HCT116 (cell line): ENCODE results near the gene MBD3. TPM values are rescaled to one million over a fixed set of nuclear protein-coding genes. Genes with fewer than 3 reads are reported as not detected.

ENCODE experiments used
- ATAC-seq: fragments of 200-7000 bp; cut with Tn5 transposase; 2 replicates; pipeline ENCODE4 v1.9.1; 2020; ENCODE audit warnings: mild to moderate bottlenecking, moderate library complexity
- BruUV-seq: library from RNA; stranded (reverse); fragments of 400-500 nt; replicated peaks from 2 replicates; lab custom pipeline; 2021; lab: Mats Ljungman, UMichigan
- CTCF ChIA-PET: fragments of 300-600 bp; sonication (Branson Sonifier 250); formaldehyde crosslinking; loops from one replicate; lab custom pipeline; 2021; ENCODE audit warnings: antibody characterized with exemption; lab: Charles Lee
- POLR2A ChIA-PET: fragments of 300-600, 350-600 bp; sonication (Branson Sonifier 250); formaldehyde crosslinking; loops from one replicate; lab custom pipeline; 2021; ENCODE audit warnings: antibody characterized with exemption; lab: Charles Lee
- RAD21 ChIA-PET, 2 experiments: fragments of 300-600 bp; sonication (Branson Sonifier 250); formaldehyde crosslinking; loops; one replicate each; lab custom pipeline; 2023; ENCODE audit warnings: low total read pairs in 2 of 2; ENCODE audit not compliant: uncharacterized antibody in 2 of 2, unreplicated experiment in 2 of 2, low non-redundant PET in 1 of 2; lab: Charles Lee
- DNase-seq: peaks from one replicate; pipeline ENCODE4 v3.0.0-alpha.2; 2010; ENCODE audit warnings: low read depth, low spot score
- H2AFZ ChIP-seq: fragments of 200-600 bp; shearing (Covaris generic), sonication (generic); 2 replicates; pipeline ENCODE4 v1.6.1; 2017; ENCODE audit warnings: low read depth, mixed run types, mixed read lengths, antibody characterized with exemption, low read length; ENCODE audit not compliant: poor library complexity, severe bottlenecking
- H3K27ac ChIP-seq: 2 replicates; pipeline ENCODE4 v1.5.1; 2012; ENCODE audit warnings: low read depth, low read length
- H3K27me3 ChIP-seq: fragments of 200-600 bp; sonication (generic); 2 replicates; pipeline ENCODE4 v1.6.1; 2016; ENCODE audit warnings: mixed run types, low read length, mixed read lengths; ENCODE audit not compliant: insufficient read depth
- H3K36me3 ChIP-seq, 2 experiments: fragments of 200-500 bp in 1 of 2; fragments of 200-600 bp in 1 of 2; sonication (Bioruptor generic) in 1 of 2; sonication (generic) in 1 of 2; 2 replicates each; pipeline versions ENCODE4 v1.5.1 to v1.6.1; 2014 to 2016; ENCODE audit warnings: low read length in 2 of 2, inconsistent platforms in 1 of 2, mixed read lengths in 1 of 2, mixed run types in 1 of 2; ENCODE audit not compliant: insufficient read depth in 2 of 2, control insufficient read depth in 1 of 2
- H3K4me1 ChIP-seq, 2 experiments: fragments of 200-600 bp in 1 of 2; sonication (generic) in 1 of 2; 2 replicates each; pipeline versions ENCODE4 v1.5.1 to v1.6.1; 2012 to 2017; ENCODE audit warnings: low read length in 2 of 2, inconsistent platforms in 1 of 2, mild to moderate bottlenecking in 1 of 2, mixed read lengths in 1 of 2, mixed run types in 1 of 2, moderate library complexity in 1 of 2; ENCODE audit not compliant: insufficient read depth in 2 of 2, control insufficient read depth in 1 of 2
- H3K4me2 ChIP-seq: fragments of 200-600 bp; sonication (generic); 2 replicates; pipeline ENCODE4 v1.6.1; 2017; ENCODE audit warnings: mixed run types, low read length, mixed read lengths
- H3K4me3 ChIP-seq, 2 experiments: fragments of 200-600 bp in 1 of 2; sonication (generic) in 1 of 2; replicated peaks in 1 of 2; 2 replicates each; pipeline ENCODE4 v1.5.1; 2011 to 2016; ENCODE audit warnings: low read length in 2 of 2, control low read depth in 1 of 2, low read depth in 1 of 2, mild to moderate bottlenecking in 1 of 2, mixed read lengths in 1 of 2, mixed run types in 1 of 2
- H3K79me2 ChIP-seq: fragments of 200-600 bp; sonication (generic); 2 replicates; pipeline ENCODE4 v1.6.1; 2017; ENCODE audit warnings: mild to moderate bottlenecking, mixed run types, low read length, moderate library complexity, mixed read lengths; ENCODE audit not compliant: insufficient read depth
- H3K9ac ChIP-seq: fragments of 200-600 bp; sonication (generic); 2 replicates; pipeline ENCODE4 v1.6.1; 2016; ENCODE audit warnings: low read length, mixed read lengths
- H3K9me2 ChIP-seq: fragments of 200-600 bp; sonication (generic), shearing (Covaris generic); 2 replicates; pipeline ENCODE4 v1.6.1; 2017; ENCODE audit warnings: mixed run types, mild to moderate bottlenecking, moderate library complexity; ENCODE audit not compliant: insufficient read depth
- H3K9me3 ChIP-seq, 2 experiments: fragments of 200-500 bp in 1 of 2; fragments of 200-600 bp in 1 of 2; sonication (Bioruptor generic) in 1 of 2; sonication (generic) in 1 of 2; 2 replicates each; pipeline ENCODE4 v1.6.1; 2014 to 2017; ENCODE audit warnings: low read length in 2 of 2, mixed read lengths in 2 of 2, inconsistent platforms in 1 of 2, low read depth in 1 of 2, mild to moderate bottlenecking in 1 of 2, mixed run types in 1 of 2, moderate library complexity in 1 of 2; ENCODE audit not compliant: control insufficient read depth in 1 of 2, insufficient read depth in 1 of 2
- H4K20me1 ChIP-seq: fragments of 200-600 bp; sonication (generic), shearing (Covaris generic); 2 replicates; pipeline ENCODE4 v1.6.1; 2017; ENCODE audit warnings: mixed run types, mild to moderate bottlenecking, moderate library complexity; ENCODE audit not compliant: insufficient read depth
- CEBPB ChIP-seq: IDR thresholded peaks from 2 replicates; pipeline ENCODE4 v1.6.1; 2012; ENCODE audit warnings: low read depth
- EGR1 ChIP-seq: IDR thresholded peaks from 2 replicates; pipeline ENCODE4 v1.6.1; 2012; ENCODE audit warnings: low read depth
- EZH2 ChIP-seq: fragments of 200-600 bp; sonication (generic); IDR thresholded peaks from 2 replicates; pipeline ENCODE4 v1.6.1; 2017; ENCODE audit warnings: antibody characterized with exemption, mixed run types
- POLR2A ChIP-seq: IDR thresholded peaks from 2 replicates; pipeline ENCODE4 v1.7.0; 2011; ENCODE audit warnings: borderline replicate concordance; ENCODE audit not compliant: insufficient read depth, insufficient read length; ENCODE audit errors: extremely low read depth
- POLR2AphosphoS5 ChIP-seq: IDR thresholded peaks from 2 replicates; pipeline ENCODE4 v1.6.1; 2011; ENCODE audit warnings: mild to moderate bottlenecking, low read depth, low read length, moderate library complexity
- RAD21 ChIP-seq: IDR thresholded peaks from 2 replicates; pipeline ENCODE4 v1.6.1; 2012; ENCODE audit warnings: low read depth, mild to moderate bottlenecking
- SP1 ChIP-seq: IDR thresholded peaks from 2 replicates; pipeline ENCODE4 v1.6.1; 2012; ENCODE audit warnings: low read depth
- intact Hi-C: fragments of 100-400 bp; cut with micrococcal nuclease; formaldehyde crosslinking; loops from 2 replicates; pipeline ENCODE4 v1.10.0; 2022
- total RNA-seq: library from RNA; stranded (reverse); gene quantifications from one replicate; pipeline ENCODE4 v1.2.1, GENCODE V29; 2021; ENCODE audit not compliant: unreplicated experiment
- TF ChIP-seq, protein P1 (sequence below): IDR thresholded peaks from 2 replicates; pipeline ENCODE4 v1.6.1; 2011; ENCODE audit warnings: mild to moderate bottlenecking, low read length, moderate library complexity; ENCODE audit not compliant: insufficient replicate concordance; ENCODE audit errors: extremely low read depth
- TF ChIP-seq, protein P2 (sequence below): IDR thresholded peaks from 2 replicates; pipeline ENCODE4 v1.6.1; 2012; ENCODE audit warnings: low read depth

MBD3 gene
- total RNA-seq, 1 experiment from 2014 or later = 85.7 TPM

DNA sequence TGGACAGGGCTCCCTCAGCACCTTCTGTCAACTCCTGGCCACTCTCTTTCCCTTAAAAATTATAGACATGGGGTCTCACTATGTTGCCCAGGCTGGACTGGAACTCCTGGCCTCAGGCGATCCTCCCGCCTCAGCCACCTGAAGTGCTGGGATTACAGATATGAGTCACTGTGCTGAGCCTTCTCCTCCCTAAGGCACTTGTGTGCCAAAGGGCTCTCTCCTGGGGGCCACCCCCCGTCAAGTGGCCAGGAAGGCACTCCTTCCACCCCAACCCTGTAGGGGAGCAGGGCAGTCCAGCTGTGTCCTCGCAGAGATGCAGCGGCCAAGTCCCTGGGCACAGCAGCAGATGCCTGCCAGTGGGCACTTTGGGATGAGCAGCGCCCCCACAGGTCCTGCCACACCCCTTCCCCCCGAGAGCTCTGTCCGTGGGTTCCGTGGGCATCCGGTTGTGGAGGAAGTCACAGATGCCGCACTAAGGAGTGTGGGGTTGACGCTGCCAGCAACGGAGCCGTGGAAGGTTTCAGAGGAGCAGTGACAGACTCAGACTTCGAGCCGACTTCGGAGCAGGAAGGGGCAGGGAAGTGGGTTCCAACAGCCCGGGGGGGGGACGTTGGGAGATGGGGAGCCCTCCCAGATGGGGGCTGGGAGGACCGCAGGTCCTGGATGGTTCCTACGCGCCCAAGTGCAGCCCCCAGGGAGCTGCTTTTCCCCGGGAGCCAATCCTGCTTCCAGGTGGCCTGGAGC lies 15.9 kb upstream of the MBD3 start:
- Histone ChIP-seq H3K27ac (peak overlapping the region; percentile 27; the same call in 1 of the 2 replicates), H3K79me2 (peaks cover 17% of the 10 kb centered on the region), H3K4me1 (peaks cover 10 to 37% of the 10 kb centered on the region in 2 experiments; a peak in 3 of 4 replicates), H3K4me3 (no peak overlapping the region), H3K9me2 (no peaks in the 10 kb centered on the region), H2AFZ (no peak overlapping the region), H3K4me2 (peak overlapping the region; percentile 18), H3K9me3 (no peaks in the 10 kb centered on the region), H4K20me1 (no peaks in the 10 kb centered on the region), H3K27me3 (no peaks in the 10 kb centered on the region), H3K9ac (no peak overlapping the region), H3K36me3 (peaks cover 7 to 16% of the 10 kb centered on the region in 2 experiments; a peak in 3 of 4 replicates)
- DNase-seq (no peak), ATAC-seq (peak; percentile 2; the same call in 1 of the 2 replicates)
- TF ChIP-seq POLR2A = no peak
- TF ChIP-seq, protein P1, sequence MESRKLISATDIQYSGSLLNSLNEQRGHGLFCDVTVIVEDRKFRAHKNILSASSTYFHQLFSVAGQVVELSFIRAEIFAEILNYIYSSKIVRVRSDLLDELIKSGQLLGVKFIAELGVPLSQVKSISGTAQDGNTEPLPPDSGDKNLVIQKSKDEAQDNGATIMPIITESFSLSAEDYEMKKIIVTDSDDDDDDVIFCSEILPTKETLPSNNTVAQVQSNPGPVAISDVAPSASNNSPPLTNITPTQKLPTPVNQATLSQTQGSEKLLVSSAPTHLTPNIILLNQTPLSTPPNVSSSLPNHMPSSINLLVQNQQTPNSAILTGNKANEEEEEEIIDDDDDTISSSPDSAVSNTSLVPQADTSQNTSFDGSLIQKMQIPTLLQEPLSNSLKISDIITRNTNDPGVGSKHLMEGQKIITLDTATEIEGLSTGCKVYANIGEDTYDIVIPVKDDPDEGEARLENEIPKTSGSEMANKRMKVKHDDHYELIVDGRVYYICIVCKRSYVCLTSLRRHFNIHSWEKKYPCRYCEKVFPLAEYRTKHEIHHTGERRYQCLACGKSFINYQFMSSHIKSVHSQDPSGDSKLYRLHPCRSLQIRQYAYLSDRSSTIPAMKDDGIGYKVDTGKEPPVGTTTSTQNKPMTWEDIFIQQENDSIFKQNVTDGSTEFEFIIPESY = no peak
- TF ChIP-seq, protein P2, sequence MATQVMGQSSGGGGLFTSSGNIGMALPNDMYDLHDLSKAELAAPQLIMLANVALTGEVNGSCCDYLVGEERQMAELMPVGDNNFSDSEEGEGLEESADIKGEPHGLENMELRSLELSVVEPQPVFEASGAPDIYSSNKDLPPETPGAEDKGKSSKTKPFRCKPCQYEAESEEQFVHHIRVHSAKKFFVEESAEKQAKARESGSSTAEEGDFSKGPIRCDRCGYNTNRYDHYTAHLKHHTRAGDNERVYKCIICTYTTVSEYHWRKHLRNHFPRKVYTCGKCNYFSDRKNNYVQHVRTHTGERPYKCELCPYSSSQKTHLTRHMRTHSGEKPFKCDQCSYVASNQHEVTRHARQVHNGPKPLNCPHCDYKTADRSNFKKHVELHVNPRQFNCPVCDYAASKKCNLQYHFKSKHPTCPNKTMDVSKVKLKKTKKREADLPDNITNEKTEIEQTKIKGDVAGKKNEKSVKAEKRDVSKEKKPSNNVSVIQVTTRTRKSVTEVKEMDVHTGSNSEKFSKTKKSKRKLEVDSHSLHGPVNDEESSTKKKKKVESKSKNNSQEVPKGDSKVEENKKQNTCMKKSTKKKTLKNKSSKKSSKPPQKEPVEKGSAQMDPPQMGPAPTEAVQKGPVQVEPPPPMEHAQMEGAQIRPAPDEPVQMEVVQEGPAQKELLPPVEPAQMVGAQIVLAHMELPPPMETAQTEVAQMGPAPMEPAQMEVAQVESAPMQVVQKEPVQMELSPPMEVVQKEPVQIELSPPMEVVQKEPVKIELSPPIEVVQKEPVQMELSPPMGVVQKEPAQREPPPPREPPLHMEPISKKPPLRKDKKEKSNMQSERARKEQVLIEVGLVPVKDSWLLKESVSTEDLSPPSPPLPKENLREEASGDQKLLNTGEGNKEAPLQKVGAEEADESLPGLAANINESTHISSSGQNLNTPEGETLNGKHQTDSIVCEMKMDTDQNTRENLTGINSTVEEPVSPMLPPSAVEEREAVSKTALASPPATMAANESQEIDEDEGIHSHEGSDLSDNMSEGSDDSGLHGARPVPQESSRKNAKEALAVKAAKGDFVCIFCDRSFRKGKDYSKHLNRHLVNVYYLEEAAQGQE = no peak
- no peak for TF ChIP-seq POLR2AphosphoS5
- TF ChIP-seq EGR1 = no peak
- TF ChIP-seq CEBPB = no peak
- TF ChIP-seq EZH2 = no peak
- no peak for TF ChIP-seq RAD21
- no peak for TF ChIP-seq SP1
- ChIA-PET POLR2A (no interaction called here), RAD21 (no interaction called here), CTCF (no interaction called here)
- BruUV-seq = no TSS peak
- intact Hi-C loops = loop anchor here (10.0 kb wide), 1 partner anchor 206 kb away; the partner anchor contains the start of gene ATP8B3
